CD4-positive, CD25-positive, alpha-beta regulatory T cell (primary cell): ENCODE results near the gene AMBN. TPM values are rescaled to one million over a fixed set of nuclear protein-coding genes. Genes with fewer than 3 reads are reported as not detected.

ENCODE experiments used
- ATAC-seq, 2 donors: fragments of 150-1000 bp; cut with Tn5 transposase; one replicate each; pipeline ENCODE4 v1.10.0; 2021; ENCODE audit warnings: low read depth in 2 of 2, moderate number of reproducible peaks in 2 of 2, moderate library complexity in 1 of 2
- DNase-seq, 3 donors: peaks; one replicate each; pipeline versions ENCODE4 v3.0.0 to v3.0.0-alpha.2; 2012 to 2022; ENCODE audit warnings: mixed read lengths in 1 of 3
- H3K27ac ChIP-seq: one replicate; pipeline ENCODE4 v1.7.0; 2013; ENCODE audit warnings: mild to moderate bottlenecking, low read length; ENCODE audit not compliant: insufficient read depth, poor library complexity, severe bottlenecking
- H3K27me3 ChIP-seq: one replicate; pipeline ENCODE4 v1.7.0; 2013; ENCODE audit warnings: low read length; ENCODE audit not compliant: control insufficient read depth, insufficient read depth
- H3K36me3 ChIP-seq: one replicate; pipeline ENCODE4 v1.7.0; 2013; ENCODE audit warnings: mild to moderate bottlenecking, low read length, moderate library complexity; ENCODE audit not compliant: control insufficient read depth, insufficient read depth
- H3K4me1 ChIP-seq: 2 replicates; pipeline ENCODE4 v1.7.0; 2013; ENCODE audit warnings: mild to moderate bottlenecking, low read length; ENCODE audit not compliant: insufficient read depth, control insufficient read depth, poor library complexity, severe bottlenecking
- H3K4me3 ChIP-seq: one replicate; pipeline ENCODE4 v1.7.0; 2013; ENCODE audit warnings: low read depth, mild to moderate bottlenecking, low read length, moderate library complexity
- H3K9me3 ChIP-seq, 2 experiments: 1 replicate in 1 of 2; 2 replicates in 1 of 2; pipeline ENCODE4 v1.7.0; 2013; ENCODE audit warnings: low read length in 2 of 2, mild to moderate bottlenecking in 1 of 2, moderate library complexity in 1 of 2; ENCODE audit not compliant: control insufficient read depth in 2 of 2
- H3K27ac Mint-ChIP-seq, 3 donors: one replicate each; pipeline ENCODE4 v1.8.0; 2020 to 2022; ENCODE audit warnings: mild to moderate bottlenecking in 3 of 3, mixed read lengths in 3 of 3, moderate library complexity in 2 of 3
- H3K27me3 Mint-ChIP-seq: one replicate; pipeline ENCODE4 v1.8.0; 2022; ENCODE audit warnings: mild to moderate bottlenecking, mixed read lengths
- H3K36me3 Mint-ChIP-seq: one replicate; pipeline ENCODE4 v1.8.0; 2020; ENCODE audit warnings: mixed read lengths
- H3K4me1 Mint-ChIP-seq, 4 donors: one replicate each; pipeline ENCODE4 v1.8.0; 2020 to 2022; ENCODE audit warnings: mixed read lengths in 4 of 4, mild to moderate bottlenecking in 1 of 4
- H3K4me3 Mint-ChIP-seq, 4 donors: one replicate each; pipeline ENCODE4 v1.8.0; 2020 to 2022; ENCODE audit warnings: mild to moderate bottlenecking in 4 of 4, mixed read lengths in 4 of 4, moderate library complexity in 3 of 4
- H3K9me3 Mint-ChIP-seq, 7 donors: one replicate each; pipeline ENCODE4 v1.8.0; 2020 to 2022; ENCODE audit warnings: mixed read lengths in 7 of 7, mild to moderate bottlenecking in 3 of 7, moderate library complexity in 2 of 7
- polyA plus RNA-seq, 4 donors: library from polyadenylated mRNA; unstranded; fragments of 300-500 nt; fragmentation: Illumina TruSeq; gene quantifications; one replicate each; pipeline ENCODE4 v1.2.3, GENCODE V29; 2021
- total RNA-seq: library from RNA; stranded (reverse); gene quantifications from one replicate; pipeline ENCODE4 v1.2.3, GENCODE V29; 2022

Gene AMBN
- total and polyA plus RNA-seq, 5 donors from 2014 or later: not detected

GRCh38 chr4:70613306-70614183 is 21.5 kb downstream of the AMBN start:
- peaks cover 0 to 12% (median 1%) of the 10 kb centered on the region in 4 donors for H3K4me1 Mint-ChIP-seq
- no peaks in the 10 kb centered on the region for H3K9me3 ChIP-seq
- DNase-seq (no peak), ATAC-seq (no peak)
- no peak overlapping the region for H3K4me3 ChIP-seq
- no peak overlapping the region for H3K27ac Mint-ChIP-seq
- no peaks in the 10 kb centered on the region for H3K36me3 ChIP-seq
- no peaks in the 10 kb centered on the region for H3K4me1 ChIP-seq
- peaks cover 38% of the 10 kb centered on the region for H3K27me3 Mint-ChIP-seq
- H3K27ac ChIP-seq: no peak overlapping the region
- H3K36me3 Mint-ChIP-seq: no peaks in the 10 kb centered on the region
- H3K4me3 Mint-ChIP-seq: no peak overlapping the region
- no peaks in the 10 kb centered on the region for H3K9me3 Mint-ChIP-seq
- H3K27me3 ChIP-seq: peaks cover 8% of the 10 kb centered on the region

- DNase-seq: no peak
- Mint-ChIP-seq H3K36me3 (no peaks in the 10 kb centered on the region), H3K4me1 (peaks cover 0 to 12% (median 1%) of the 10 kb centered on the region in 4 donors), H3K4me3 (no peak overlapping the region), H3K9me3 (no peaks in the 10 kb centered on the region), H3K27me3 (peaks cover 35% of the 10 kb centered on the region), H3K27ac (no peak overlapping the region)
- Histone ChIP-seq H3K36me3 (no peaks in the 10 kb centered on the region), H3K9me3 (no peaks in the 10 kb centered on the region), H3K27me3 (peaks cover 8% of the 10 kb centered on the region), H3K4me1 (no peaks in the 10 kb centered on the region), H3K27ac (no peak overlapping the region), H3K4me3 (no peak overlapping the region)
- ATAC-seq: no peak
Measured at GRCh38 chr4:70614184-70614555, 22.1 kb downstream of the AMBN start.

- H3K4me3 ChIP-seq: no peak overlapping the region
- Mint-ChIP-seq H3K27me3 (peaks cover 6% of the 10 kb centered on the region), H3K36me3 (no peaks in the 10 kb centered on the region), H3K4me1 (no peaks in the 10 kb centered on the region), H3K27ac (no peak overlapping the region), H3K9me3 (no peaks in the 10 kb centered on the region), H3K4me3 (no peak overlapping the region)
- H3K36me3 ChIP-seq: no peaks in the 10 kb centered on the region
- H3K9me3 ChIP-seq: no peaks in the 10 kb centered on the region
- H3K27ac ChIP-seq: no peak overlapping the region
- ATAC-seq (no peak), DNase-seq (peak in 1 of 3 donors; percentile 42)
- H3K27me3 ChIP-seq: no peaks in the 10 kb centered on the region
- no peaks in the 10 kb centered on the region for H3K4me1 ChIP-seq
Measured at GRCh38 chr4:70619288-70619687, 27.2 kb downstream of the AMBN start.

- Mint-ChIP-seq H3K9me3 (no peaks in the 10 kb centered on the region), H3K27ac (no peak overlapping the region), H3K27me3 (peaks cover 6% of the 10 kb centered on the region), H3K4me3 (no peak overlapping the region), H3K36me3 (no peaks in the 10 kb centered on the region), H3K4me1 (no peaks in the 10 kb centered on the region)
- no peaks in the 10 kb centered on the region for H3K27me3 ChIP-seq
- no peaks in the 10 kb centered on the region for H3K36me3 ChIP-seq
- H3K4me3 ChIP-seq: no peak overlapping the region
- H3K4me1 ChIP-seq: no peaks in the 10 kb centered on the region
- DNase-seq: peak in 1 of 3 donors; percentile 23
- no peak for ATAC-seq
- H3K9me3 ChIP-seq: no peaks in the 10 kb centered on the region
- H3K27ac ChIP-seq: no peak overlapping the region
Measured at GRCh38 chr4:70619778-70620177, 27.7 kb downstream of the AMBN start.

GRCh38 chr4:70623323-70623722 is 31.3 kb downstream of the AMBN start:
- ATAC-seq: no peak
- H3K4me3 ChIP-seq: no peak overlapping the region
- H3K9me3 ChIP-seq: no peaks in the 10 kb centered on the region
- Mint-ChIP-seq H3K27ac (no peak overlapping the region), H3K9me3 (no peaks in the 10 kb centered on the region), H3K4me1 (no peaks in the 10 kb centered on the region), H3K27me3 (peaks cover 7% of the 10 kb centered on the region), H3K36me3 (no peaks in the 10 kb centered on the region), H3K4me3 (no peak overlapping the region)
- peak in 1 of 3 donors; percentile 33 for DNase-seq
- no peaks in the 10 kb centered on the region for H3K27me3 ChIP-seq
- no peaks in the 10 kb centered on the region for H3K36me3 ChIP-seq
- no peak overlapping the region for H3K27ac ChIP-seq
- H3K4me1 ChIP-seq: no peaks in the 10 kb centered on the region

- Histone ChIP-seq H3K9me3 (no peaks in the 10 kb centered on the region), H3K27ac (no peak overlapping the region), H3K4me1 (no peaks in the 10 kb centered on the region), H3K36me3 (no peaks in the 10 kb centered on the region), H3K27me3 (no peaks in the 10 kb centered on the region), H3K4me3 (no peak overlapping the region)
- ATAC-seq (no peak), DNase-seq (no peak)
- Mint-ChIP-seq H3K27ac (no peak overlapping the region), H3K4me3 (no peak overlapping the region), H3K9me3 (no peaks in the 10 kb centered on the region), H3K27me3 (peaks cover 7% of the 10 kb centered on the region), H3K4me1 (peaks cover 0 to 2% (median under 1%) of the 10 kb centered on the region in 4 donors), H3K36me3 (no peaks in the 10 kb centered on the region)
Measured at GRCh38 chr4:70624226-70624793, 32.3 kb downstream of the AMBN start.

GRCh38 chr4:70627620-70628019 is 35.6 kb downstream of the AMBN start:
- ATAC-seq: no peak
- no peaks in the 10 kb centered on the region for H3K4me1 ChIP-seq
- no peaks in the 10 kb centered on the region for H3K9me3 ChIP-seq
- H3K36me3 ChIP-seq: no peaks in the 10 kb centered on the region
- H3K36me3 Mint-ChIP-seq: no peaks in the 10 kb centered on the region
- H3K27ac ChIP-seq: no peak overlapping the region
- H3K27me3 Mint-ChIP-seq: peaks cover 7% of the 10 kb centered on the region
- H3K27me3 ChIP-seq: no peaks in the 10 kb centered on the region
- no peaks in the 10 kb centered on the region for H3K9me3 Mint-ChIP-seq
- H3K4me1 Mint-ChIP-seq: peaks cover 0 to 2% (median under 1%) of the 10 kb centered on the region in 4 donors
- no peak for DNase-seq
- H3K4me3 Mint-ChIP-seq: no peak overlapping the region
- no peak overlapping the region for H3K27ac Mint-ChIP-seq
- H3K4me3 ChIP-seq: no peak overlapping the region

DNA sequence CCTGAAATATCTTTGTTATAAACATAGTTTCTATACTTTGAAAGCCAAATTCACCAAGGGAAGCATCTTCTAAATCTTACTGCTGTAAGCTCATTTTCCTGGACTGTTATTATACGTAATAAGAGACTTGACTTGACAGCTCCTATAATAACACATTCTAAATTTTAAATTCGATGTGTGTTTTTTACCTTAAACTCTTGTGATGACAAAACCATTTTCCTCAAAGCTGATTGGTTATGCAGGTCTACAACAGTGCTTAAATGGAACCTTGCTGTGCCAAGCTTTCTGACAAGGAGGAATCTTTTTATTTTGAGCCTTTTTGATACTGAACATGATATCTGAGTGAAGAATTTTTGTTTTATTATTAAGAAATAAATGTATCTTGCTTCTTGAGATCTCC is 36.4 kb downstream of the AMBN start, which contains the start of gene ENAM:
TSS of gene ENAM (plus strand) at position 301 of the 400 bp plus-strand sequence. CDS start 757 bp downstream, outside the sequence.
- Mint-ChIP-seq H3K4me1 (peaks cover 0 to 2% (median under 1%) of the 10 kb centered on the region in 4 donors), H3K36me3 (no peaks in the 10 kb centered on the region), H3K4me3 (no peak within 1 kb of the TSS), H3K27me3 (peaks cover 7% of the 10 kb centered on the region), H3K9me3 (no peaks in the 10 kb centered on the region), H3K27ac (no peak within 1 kb of the TSS)
- DNase-seq (no peak), ATAC-seq (no peak)
- Histone ChIP-seq H3K36me3 (no peaks in the 10 kb centered on the region), H3K4me1 (no peaks in the 10 kb centered on the region), H3K27me3 (no peaks in the 10 kb centered on the region), H3K9me3 (no peaks in the 10 kb centered on the region), H3K4me3 (no peak within 1 kb of the TSS), H3K27ac (no peak within 1 kb of the TSS)
